ENCODE measurements around the gene TGFBR1. TPM values are rescaled to one million over a fixed set of nuclear protein-coding genes. Genes with fewer than 3 reads are reported as not detected.

The TGFBR1 gene
- total and polyA plus RNA-seq, 2 experiments from 2014 or later: 41.7 to 79.4 TPM

- H3K9me2 ChIP-seq (replicated peaks; ENCODE audit: insufficient read depth): no peaks in the 10 kb centered on the region
- H3K27me3 ChIP-seq: no peaks in the 10 kb centered on the region
- H3K27ac ChIP-seq: no peak overlapping the region
- H3K4me3 ChIP-seq: no peak overlapping the region
- no peaks in the 10 kb centered on the region for H3K79me2 ChIP-seq
- DNase-seq (ENCODE audit: low spot score): no peak
- no peak overlapping the region for H2AFZ ChIP-seq
- no peaks in the 10 kb centered on the region for H3K9me3 ChIP-seq (ENCODE audit: low read depth)
- no peak overlapping the region for H3K4me2 ChIP-seq
- WGBS (ENCODE audit: low lambda C conversion rate, missing lambda C conversion rate): 92% methylated on average over 12 of the region's 12 CpGs
- H3K4me1 ChIP-seq (ENCODE audit: insufficient read depth): no peaks in the 10 kb centered on the region
- H3K36me3 ChIP-seq (replicated peaks; ENCODE audit: insufficient read depth, low read depth): no peaks in the 10 kb centered on the region
- no peaks in the 10 kb centered on the region for H4K20me1 ChIP-seq (ENCODE audit: insufficient read depth, poor library complexity, severe bottlenecking)
- TF ChIP-seq CTCF (IDR thresholded peaks at IDR 0.05; ENCODE audit: poor library complexity) (no peak), EZH2 (IDR thresholded peaks at IDR 0.05; ENCODE audit: borderline replicate concordance) (no peak), EZH2phosphoT487 (IDR thresholded peaks at IDR 0.05; ENCODE audit: low read depth, severe bottlenecking, unreplicated experiment) (no peak)
Measured at GRCh38 chr9:99085949-99086948, 18.7 kb upstream of the TGFBR1 start.

GRCh38 chr9:99087462-99087861 is 17.5 kb upstream of the TGFBR1 start:
- Histone ChIP-seq H3K27ac (no peak overlapping the region), H3K4me1 (ENCODE audit: insufficient read depth) (no peaks in the 10 kb centered on the region), H3K36me3 (replicated peaks; ENCODE audit: insufficient read depth, low read depth) (no peaks in the 10 kb centered on the region), H3K4me2 (no peak overlapping the region), H4K20me1 (ENCODE audit: insufficient read depth, poor library complexity, severe bottlenecking) (no peaks in the 10 kb centered on the region), H2AFZ (no peak overlapping the region), H3K9me3 (ENCODE audit: low read depth) (no peaks in the 10 kb centered on the region), H3K79me2 (no peaks in the 10 kb centered on the region), H3K27me3 (no peaks in the 10 kb centered on the region), H3K9me2 (replicated peaks; ENCODE audit: insufficient read depth) (no peaks in the 10 kb centered on the region), H3K4me3 (no peak overlapping the region)
- no peak for DNase-seq (ENCODE audit: low spot score)
- WGBS (ENCODE audit: low lambda C conversion rate, missing lambda C conversion rate): 88% methylated on average over 3 of the region's 3 CpGs
- TF ChIP-seq EZH2phosphoT487 (IDR thresholded peaks at IDR 0.05; ENCODE audit: low read depth, severe bottlenecking, unreplicated experiment) (no peak), EZH2 (IDR thresholded peaks at IDR 0.05; ENCODE audit: borderline replicate concordance) (no peak), CTCF (IDR thresholded peaks at IDR 0.05; ENCODE audit: poor library complexity) (no peak)

- Histone ChIP-seq H4K20me1 (ENCODE audit: insufficient read depth, poor library complexity, severe bottlenecking) (no peaks in the 10 kb centered on the region), H3K79me2 (no peaks in the 10 kb centered on the region), H3K9me2 (replicated peaks; ENCODE audit: insufficient read depth) (no peaks in the 10 kb centered on the region), H3K4me1 (ENCODE audit: insufficient read depth) (no peaks in the 10 kb centered on the region), H3K27me3 (no peaks in the 10 kb centered on the region), H3K27ac (no peak overlapping the region), H2AFZ (no peak overlapping the region), H3K36me3 (replicated peaks; ENCODE audit: insufficient read depth, low read depth) (no peaks in the 10 kb centered on the region), H3K9me3 (ENCODE audit: low read depth) (no peaks in the 10 kb centered on the region), H3K4me3 (no peak overlapping the region), H3K4me2 (no peak overlapping the region)
- WGBS (ENCODE audit: low lambda C conversion rate, missing lambda C conversion rate): 86% methylated on average over 5 of the region's 5 CpGs
- no peak for DNase-seq (ENCODE audit: low spot score)
- TF ChIP-seq EZH2phosphoT487 (IDR thresholded peaks at IDR 0.05; ENCODE audit: low read depth, severe bottlenecking, unreplicated experiment): no peak
- TF ChIP-seq EZH2 (IDR thresholded peaks at IDR 0.05; ENCODE audit: borderline replicate concordance): no peak
- TF ChIP-seq CTCF (IDR thresholded peaks at IDR 0.05; ENCODE audit: poor library complexity): no peak
Measured at GRCh38 chr9:99090336-99091130, 14.4 kb upstream of the TGFBR1 start.
